Measurements from ENCODE around the gene TBCEL.

TBCEL gene

GRCh38 chr11:121134741-121135312, 110.9 kb downstream of the TBCEL start:
- Histone ChIP-seq H3K27ac (ENCODE audit: low read length, poor library complexity, severe bottlenecking) (no peak overlapping the region), H3K9me3 (ENCODE audit: control insufficient read depth, low read length) (no peaks in the 10 kb centered on the region), H3K4me1 (ENCODE audit: control insufficient read depth, insufficient read depth, low read depth, low read length) (peaks cover 2% of the 10 kb centered on the region), H2BK15ac (ENCODE audit: low read depth, poor library complexity, severe bottlenecking) (no peak overlapping the region), H3K18ac (ENCODE audit: low read depth in 1 of 2, low read length in 2 of 2) (no peak overlapping the region), H2BK120ac (ENCODE audit: low read depth, low read length) (no peak overlapping the region), H3K23ac (ENCODE audit: low read length in 2 of 2) (no peak overlapping the region), H3K4me3 (ENCODE audit: insufficient read depth in 1 of 2, low read depth in 1 of 2, low read length in 2 of 2) (no peak overlapping the region), H3K36me3 (ENCODE audit: control insufficient read depth in 1 of 2, insufficient read depth in 2 of 2, low read depth in 1 of 2, low read length in 2 of 2) (no peaks in the 10 kb centered on the region), H4K8ac (ENCODE audit: low read length) (no peak overlapping the region), H4K91ac (ENCODE audit: low read length) (no peak overlapping the region), H2BK12ac (ENCODE audit: low read length in 2 of 2) (no peak overlapping the region), H2AFZ (ENCODE audit: low read depth, low read length) (no peak overlapping the region), H2AK5ac (ENCODE audit: low read length, severe bottlenecking) (no peak overlapping the region), H3K27me3 (ENCODE audit: control insufficient read depth in 1 of 2, insufficient read depth in 1 of 2, low read length in 2 of 2) (peaks cover 0 to 2% of the 10 kb centered on the region in 2 experiments), H3K79me1 (replicated peaks; ENCODE audit: low read length, poor library complexity, severe bottlenecking) (no peaks in the 10 kb centered on the region), H2BK5ac (ENCODE audit: low read depth, low read length, poor library complexity, severe bottlenecking) (no peak overlapping the region), H3K9ac (ENCODE audit: low read length) (no peak overlapping the region), H3K14ac (ENCODE audit: low read length in 2 of 2) (no peak overlapping the region), H3K4me2 (ENCODE audit: low read length, poor library complexity, severe bottlenecking) (no peak overlapping the region), H3K4ac (ENCODE audit: low read depth in 1 of 2, low read length in 2 of 2) (no peak overlapping the region)
- DNase-seq, result no peak
- WGBS, result 75% methylated on average over 10 of the region's 10 CpGs

- Histone ChIP-seq H3K27me3 (ENCODE audit: control insufficient read depth in 1 of 2, insufficient read depth in 1 of 2, low read length in 2 of 2) (peaks cover 0 to 2% of the 10 kb centered on the region in 2 experiments), H3K14ac (ENCODE audit: low read length in 2 of 2) (peak overlapping the region in 1 of 2 experiments; percentile 35), H3K9ac (ENCODE audit: low read length) (no peak overlapping the region), H2AK5ac (ENCODE audit: low read length, severe bottlenecking) (no peak overlapping the region), H2BK15ac (ENCODE audit: low read depth, poor library complexity, severe bottlenecking) (no peak overlapping the region), H2BK120ac (ENCODE audit: low read depth, low read length) (no peak overlapping the region), H3K27ac (ENCODE audit: low read length, poor library complexity, severe bottlenecking) (no peak overlapping the region), H3K23ac (ENCODE audit: low read length in 2 of 2) (no peak overlapping the region), H3K4me2 (ENCODE audit: low read length, poor library complexity, severe bottlenecking) (no peak overlapping the region), H4K8ac (ENCODE audit: low read length) (no peak overlapping the region), H2BK12ac (ENCODE audit: low read length in 2 of 2) (no peak overlapping the region), H3K18ac (ENCODE audit: low read depth in 1 of 2, low read length in 2 of 2) (no peak overlapping the region), H3K4ac (ENCODE audit: low read depth in 1 of 2, low read length in 2 of 2) (no peak overlapping the region), H2AFZ (ENCODE audit: low read depth, low read length) (no peak overlapping the region), H3K9me3 (ENCODE audit: control insufficient read depth, low read length) (no peaks in the 10 kb centered on the region), H3K4me3 (ENCODE audit: insufficient read depth in 1 of 2, low read depth in 1 of 2, low read length in 2 of 2) (peak overlapping the region in 1 of 2 experiments; percentile 29), H2BK5ac (ENCODE audit: low read depth, low read length, poor library complexity, severe bottlenecking) (no peak overlapping the region), H4K91ac (ENCODE audit: low read length) (peak overlapping the region; percentile 52), H3K36me3 (ENCODE audit: control insufficient read depth in 1 of 2, insufficient read depth in 2 of 2, low read depth in 1 of 2, low read length in 2 of 2) (no peaks in the 10 kb centered on the region), H3K4me1 (ENCODE audit: control insufficient read depth, insufficient read depth, low read depth, low read length) (peaks cover 2% of the 10 kb centered on the region), H3K79me1 (replicated peaks; ENCODE audit: low read length, poor library complexity, severe bottlenecking) (no peaks in the 10 kb centered on the region)
- 89% methylated on average over 11 of the region's 11 CpGs for WGBS
- no peak for DNase-seq
Measured at GRCh38 chr11:121137005-121137404, 113.1 kb downstream of the TBCEL start.

GRCh38 chr11:121138259-121138658, 114.4 kb downstream of the TBCEL start:
- Histone ChIP-seq H3K27ac (ENCODE audit: low read length, poor library complexity, severe bottlenecking) (no peak overlapping the region), H3K4ac (ENCODE audit: low read depth in 1 of 2, low read length in 2 of 2) (no peak overlapping the region)

GRCh38 chr11:121140369-121140768, 116.5 kb downstream of the TBCEL start:
- Histone ChIP-seq H3K36me3 (ENCODE audit: control insufficient read depth in 1 of 2, insufficient read depth in 2 of 2, low read depth in 1 of 2, low read length in 2 of 2) (no peaks in the 10 kb centered on the region), H2AK5ac (ENCODE audit: low read length, severe bottlenecking) (no peak overlapping the region), H3K9ac (ENCODE audit: low read length) (no peak overlapping the region), H4K8ac (ENCODE audit: low read length) (no peak overlapping the region), H3K79me1 (replicated peaks; ENCODE audit: low read length, poor library complexity, severe bottlenecking) (no peaks in the 10 kb centered on the region), H2BK5ac (ENCODE audit: low read depth, low read length, poor library complexity, severe bottlenecking) (no peak overlapping the region), H3K4me2 (ENCODE audit: low read length, poor library complexity, severe bottlenecking) (no peak overlapping the region), H3K9me3 (ENCODE audit: control insufficient read depth, low read length) (no peaks in the 10 kb centered on the region), H2BK15ac (ENCODE audit: low read depth, poor library complexity, severe bottlenecking) (no peak overlapping the region), H2BK12ac (ENCODE audit: low read length in 2 of 2) (no peak overlapping the region), H3K27ac (ENCODE audit: low read length, poor library complexity, severe bottlenecking) (no peak overlapping the region), H2AFZ (ENCODE audit: low read depth, low read length) (no peak overlapping the region), H4K91ac (ENCODE audit: low read length) (no peak overlapping the region), H2BK120ac (ENCODE audit: low read depth, low read length) (no peak overlapping the region), H3K23ac (ENCODE audit: low read length in 2 of 2) (no peak overlapping the region), H3K4ac (ENCODE audit: low read depth in 1 of 2, low read length in 2 of 2) (no peak overlapping the region), H3K18ac (ENCODE audit: low read depth in 1 of 2, low read length in 2 of 2) (no peak overlapping the region), H3K14ac (ENCODE audit: low read length in 2 of 2) (no peak overlapping the region), H3K4me3 (ENCODE audit: insufficient read depth in 1 of 2, low read depth in 1 of 2, low read length in 2 of 2) (no peak overlapping the region), H3K4me1 (ENCODE audit: control insufficient read depth, insufficient read depth, low read depth, low read length) (peaks cover 2% of the 10 kb centered on the region), H3K27me3 (ENCODE audit: control insufficient read depth in 1 of 2, insufficient read depth in 1 of 2, low read length in 2 of 2) (no peaks in the 10 kb centered on the region)
- WGBS, result 68% methylated on average over 7 of the region's 8 CpGs
- no peak for DNase-seq

More at GRCh38 chr11:121138259-121138658, 114.4 kb downstream of the TBCEL start:
- Histone ChIP-seq H4K91ac (ENCODE audit: low read length) (no peak overlapping the region), H3K14ac (ENCODE audit: low read length in 2 of 2) (no peak overlapping the region), H2AK5ac (ENCODE audit: low read length, severe bottlenecking) (no peak overlapping the region), H2BK15ac (ENCODE audit: low read depth, poor library complexity, severe bottlenecking) (no peak overlapping the region), H3K9me3 (ENCODE audit: control insufficient read depth, low read length) (no peaks in the 10 kb centered on the region), H4K8ac (ENCODE audit: low read length) (no peak overlapping the region), H3K23ac (ENCODE audit: low read length in 2 of 2) (no peak overlapping the region), H3K36me3 (ENCODE audit: control insufficient read depth in 1 of 2, insufficient read depth in 2 of 2, low read depth in 1 of 2, low read length in 2 of 2) (no peaks in the 10 kb centered on the region), H3K4me1 (ENCODE audit: control insufficient read depth, insufficient read depth, low read depth, low read length) (peaks cover 2% of the 10 kb centered on the region), H3K27me3 (ENCODE audit: control insufficient read depth in 1 of 2, insufficient read depth in 1 of 2, low read length in 2 of 2) (peaks cover 0 to 2% of the 10 kb centered on the region in 2 experiments), H3K9ac (ENCODE audit: low read length) (no peak overlapping the region), H3K18ac (ENCODE audit: low read depth in 1 of 2, low read length in 2 of 2) (no peak overlapping the region), H3K4me2 (ENCODE audit: low read length, poor library complexity, severe bottlenecking) (no peak overlapping the region), H2AFZ (ENCODE audit: low read depth, low read length) (no peak overlapping the region), H3K79me1 (replicated peaks; ENCODE audit: low read length, poor library complexity, severe bottlenecking) (no peaks in the 10 kb centered on the region), H3K4me3 (ENCODE audit: insufficient read depth in 1 of 2, low read depth in 1 of 2, low read length in 2 of 2) (no peak overlapping the region), H2BK5ac (ENCODE audit: low read depth, low read length, poor library complexity, severe bottlenecking) (no peak overlapping the region), H2BK12ac (ENCODE audit: low read length in 2 of 2) (no peak overlapping the region), H2BK120ac (ENCODE audit: low read depth, low read length) (no peak overlapping the region)
- DNase-seq, result no peak
- WGBS, result 90% methylated on average over 5 of the region's 5 CpGs
